Colon (tissue), 2 donors: Measurements from ENCODE around the gene HLA-C.
"Not testable (repeated sequence)": the region's sequence is repeated elsewhere in the genome, so short reads cannot be mapped to it uniquely, and the experiment has no call there.

Source experiments
- FAIRE-seq: peaks from 2 replicates; lab custom pipeline; 2012; peaks lifted over from hg19 to GRCh38; lab: Jason Lieb, UNC
- donor health status: control.
- donor health status: control.

Gene HLA-C

GRCh38 chr6:31270788-31271640 is 878 bp downstream of the HLA-C start:
- FAIRE-seq = no peak

- no peak for FAIRE-seq
Measured at GRCh38 chr6:31268836-31269235, 3.1 kb downstream of the HLA-C start.

- FAIRE-seq = no peak
Measured at GRCh38 chr6:31268369-31268765, 3.5 kb downstream of the HLA-C start.

DNA sequence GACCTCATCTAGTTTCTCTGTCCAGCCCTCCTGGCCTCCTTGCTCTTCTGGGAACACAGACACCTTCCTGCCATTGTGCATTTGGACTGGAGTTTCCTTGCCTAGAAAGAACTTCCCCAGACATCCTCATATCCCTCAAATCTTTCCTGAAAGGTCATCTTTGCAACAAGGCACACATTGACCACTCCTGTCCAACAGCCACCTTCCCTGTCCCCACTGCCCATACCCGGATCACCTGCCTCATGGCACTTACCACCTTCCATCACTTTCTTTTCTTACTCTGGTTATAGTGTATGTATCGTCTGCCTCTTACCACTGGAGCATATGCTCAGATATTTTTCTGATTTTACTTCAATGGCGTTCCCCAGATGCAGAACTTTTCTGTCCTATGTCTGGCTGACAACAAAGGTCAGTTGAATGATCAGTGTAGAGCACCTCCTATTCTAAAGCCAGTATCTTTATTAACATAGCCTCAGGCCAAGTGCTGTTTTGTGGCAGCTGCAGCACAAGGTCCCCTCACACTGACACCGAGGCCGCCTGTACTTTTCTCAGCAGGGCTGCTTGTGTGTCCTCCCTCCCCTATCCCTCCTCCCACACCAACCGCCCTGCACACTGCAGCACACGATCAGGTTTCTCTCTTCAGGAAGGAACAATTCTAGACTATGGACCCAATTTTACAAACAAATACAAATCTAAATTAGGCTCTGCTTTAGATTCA is 4.1 kb downstream of the HLA-C start:
- no peak for FAIRE-seq

DNA sequence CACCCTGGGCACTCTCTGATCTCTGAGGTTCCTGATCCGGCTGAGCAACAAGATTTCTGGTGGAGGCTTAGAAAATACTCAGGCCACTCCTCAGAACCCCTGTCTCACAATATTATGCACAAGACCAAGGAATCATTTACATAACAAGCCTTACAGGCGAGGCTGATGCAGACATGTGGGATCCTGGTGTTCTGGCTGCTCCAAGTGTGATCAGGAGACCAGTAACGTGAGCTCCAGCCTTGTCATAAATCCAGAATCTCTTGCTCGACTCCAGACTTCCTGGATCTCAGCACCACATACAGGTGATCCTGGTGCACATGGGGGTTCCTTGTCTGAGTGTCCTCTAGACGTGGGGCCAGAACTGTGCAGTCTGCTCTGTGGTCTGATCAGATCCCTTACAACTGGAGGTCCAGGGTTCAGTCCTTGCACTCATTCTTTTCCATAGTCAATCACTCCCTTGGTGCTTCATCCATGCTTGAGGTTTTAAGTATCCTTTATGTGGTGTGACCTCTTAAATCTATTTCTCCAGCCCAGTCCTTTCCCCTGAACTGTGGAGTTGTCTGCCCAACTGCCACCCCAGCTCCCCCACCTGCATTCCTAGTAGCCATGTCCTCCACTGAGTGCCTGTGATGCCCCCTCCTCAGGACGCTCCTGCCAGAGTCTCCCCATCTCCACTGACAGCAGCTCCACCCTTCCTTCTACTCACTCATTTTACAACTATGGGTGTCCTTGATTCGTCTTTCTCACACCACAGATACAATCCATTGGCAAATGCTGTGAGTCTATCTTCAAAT is 5.1 kb downstream of the HLA-C start:
- no peak for FAIRE-seq

DNA sequence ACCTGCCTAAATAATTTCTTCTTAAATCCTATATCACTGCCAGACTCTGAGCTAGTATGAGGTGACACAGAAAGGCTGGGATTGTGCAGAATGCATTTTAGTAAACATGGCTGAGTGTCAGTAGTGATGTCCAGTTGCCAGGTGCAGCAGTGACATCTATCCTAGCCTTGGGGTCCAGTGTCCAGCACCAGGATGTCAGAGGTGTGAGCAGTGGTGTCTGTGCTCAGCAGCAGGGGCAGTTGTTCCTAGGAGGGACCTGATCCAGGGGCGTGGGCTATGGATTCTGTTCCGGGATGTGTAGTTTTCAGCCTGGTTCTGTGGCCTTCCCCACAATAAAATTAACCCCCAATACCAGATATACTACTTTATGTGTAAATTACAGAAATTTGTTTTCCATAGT is 6.0 kb downstream of the HLA-C start:
- no peak for FAIRE-seq

DNA sequence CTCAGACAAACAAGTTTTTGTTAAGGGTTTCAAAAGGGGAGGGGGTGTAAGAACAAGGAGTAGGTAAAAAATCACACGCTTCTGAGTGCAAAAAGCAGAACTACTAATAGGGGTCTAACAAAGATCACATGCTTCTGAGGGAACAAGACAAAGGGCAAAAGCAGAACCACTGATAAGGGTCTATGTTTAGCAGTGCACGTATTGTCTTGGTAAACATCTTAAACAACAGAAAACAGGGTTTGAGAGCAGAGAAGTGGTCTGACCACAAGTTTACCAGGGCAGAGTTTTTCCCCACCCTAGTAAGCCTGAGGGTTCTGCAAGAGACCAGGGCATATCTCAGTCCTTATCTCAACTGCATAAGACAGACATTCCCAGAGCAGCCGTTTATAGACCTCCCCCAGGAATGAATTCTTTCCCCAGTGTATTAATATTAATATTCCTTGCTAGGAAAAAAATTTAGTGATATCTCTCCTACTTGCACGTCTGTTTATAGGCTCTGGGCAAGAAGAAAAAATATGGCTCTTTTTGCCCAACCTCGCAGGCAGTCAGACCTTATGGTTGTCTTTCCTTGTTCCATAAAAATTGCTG is 8.5 kb downstream of the HLA-C start:
- FAIRE-seq = not testable (repeated sequence)

- FAIRE-seq = not testable (repeated sequence)
Measured at GRCh38 chr6:31259995-31260394, 11.9 kb downstream of the HLA-C start.

- FAIRE-seq = no peak
Measured at GRCh38 chr6:31252625-31253024, 19.3 kb downstream of the HLA-C start.

GRCh38 chr6:31251261-31251660 is 20.6 kb downstream of the HLA-C start:
- no peak for FAIRE-seq

DNA sequence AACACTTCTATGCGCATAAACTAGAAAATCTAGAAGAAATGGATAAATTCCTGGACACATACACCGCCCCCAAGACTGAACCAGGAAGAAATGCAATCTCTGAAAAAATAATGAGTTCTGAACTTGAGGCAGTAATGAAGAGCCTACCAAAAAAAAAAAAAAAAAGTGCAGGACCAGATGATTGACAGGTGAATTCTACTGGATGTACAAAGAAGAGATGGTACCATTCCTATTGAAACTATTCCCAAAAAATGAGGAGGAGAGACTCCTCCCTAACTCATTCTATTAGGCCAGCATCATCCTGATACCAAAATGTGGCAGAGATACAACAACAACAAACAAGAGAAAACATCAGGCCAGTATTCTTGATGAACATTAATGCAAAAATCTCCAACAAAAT is 22.7 kb downstream of the HLA-C start:
- no peak for FAIRE-seq

GRCh38 chr6:31247813-31248212 is 24.1 kb downstream of the HLA-C start:
- FAIRE-seq = no peak

DNA sequence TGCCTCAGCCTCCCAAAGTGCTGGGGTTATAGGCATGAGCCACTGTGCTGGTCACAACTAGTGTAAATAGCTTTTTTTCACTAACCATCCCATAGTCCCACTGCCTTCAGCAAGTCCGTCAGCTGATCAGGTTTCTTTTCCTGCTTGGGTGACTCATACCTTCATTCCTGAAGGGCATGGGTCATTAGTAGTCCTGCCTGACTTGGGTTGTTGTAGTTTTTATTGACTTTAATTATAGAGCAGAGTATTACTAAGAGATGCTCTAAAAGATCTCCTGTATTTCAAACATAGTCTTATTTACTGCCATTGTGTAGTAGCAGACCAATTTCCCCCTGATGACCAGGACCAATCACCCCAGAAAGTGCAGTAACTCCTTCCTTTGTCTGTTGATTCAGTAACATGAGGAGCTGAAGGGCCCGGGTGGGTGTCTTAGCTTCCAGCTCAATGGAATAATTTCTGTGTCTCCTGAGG is 25.8 kb downstream of the HLA-C start:
- FAIRE-seq = no peak

DNA sequence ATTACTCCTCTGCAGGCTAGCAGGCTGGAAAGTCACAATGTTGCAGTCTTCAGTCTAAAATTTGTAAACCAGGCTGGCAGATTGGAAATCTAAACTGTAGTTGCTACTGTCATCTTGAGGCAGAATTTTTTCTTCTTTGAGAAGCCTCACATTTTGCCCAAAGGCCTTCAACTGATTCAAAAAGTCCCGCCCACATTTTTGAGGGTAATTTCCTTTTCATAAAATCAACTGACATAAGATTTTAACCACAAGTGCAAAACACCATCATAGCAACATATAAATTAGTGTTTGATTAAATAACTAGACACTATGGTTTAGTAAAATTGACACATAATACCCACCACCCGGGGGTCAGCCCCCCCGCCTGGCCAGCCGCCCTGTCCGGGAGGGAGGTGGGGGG is 28.4 kb downstream of the HLA-C start:
- FAIRE-seq = no peak

DNA sequence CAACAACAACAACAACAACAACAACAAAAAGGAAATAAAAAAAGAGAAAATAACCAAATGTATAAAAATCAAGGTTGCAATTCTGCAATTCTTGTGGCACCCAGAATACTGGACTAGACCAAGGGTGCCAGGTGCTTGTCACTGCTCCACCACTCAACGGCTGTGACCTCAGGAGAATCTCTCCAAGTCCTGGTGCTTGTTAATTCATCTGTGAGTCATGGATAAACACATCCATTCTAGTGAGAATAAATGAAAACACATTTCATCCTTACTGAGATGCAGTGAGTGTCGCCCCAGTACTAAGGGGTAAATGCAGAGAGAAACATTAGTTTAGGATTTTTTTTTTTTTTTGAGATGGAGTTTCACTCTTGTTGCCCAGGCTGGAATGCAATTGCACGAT is 32.0 kb downstream of the HLA-C start:
- no peak for FAIRE-seq

- FAIRE-seq = not testable (repeated sequence)
Measured at GRCh38 chr6:31234101-31234500, 37.8 kb downstream of the HLA-C start.

DNA sequence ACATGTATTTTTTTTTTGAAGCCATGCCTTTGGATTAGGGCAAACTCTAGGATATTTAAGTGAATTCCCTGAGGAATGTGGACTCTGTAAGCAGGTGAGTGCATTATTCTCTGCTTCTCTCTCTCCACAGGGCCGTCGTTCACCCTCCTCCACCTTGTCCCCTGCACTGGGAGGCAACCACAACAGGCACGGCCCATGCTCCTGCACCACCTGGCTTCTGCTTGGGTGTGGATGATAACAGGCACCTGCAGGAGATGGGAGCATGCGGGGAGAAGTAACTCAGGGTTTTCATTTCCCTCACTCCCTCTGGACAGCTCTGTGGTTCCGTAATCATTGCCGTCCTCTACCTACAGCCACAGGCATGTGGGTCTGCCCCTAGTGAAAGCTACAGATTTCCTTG is 43.4 kb downstream of the HLA-C start:
- no peak for FAIRE-seq

DNA sequence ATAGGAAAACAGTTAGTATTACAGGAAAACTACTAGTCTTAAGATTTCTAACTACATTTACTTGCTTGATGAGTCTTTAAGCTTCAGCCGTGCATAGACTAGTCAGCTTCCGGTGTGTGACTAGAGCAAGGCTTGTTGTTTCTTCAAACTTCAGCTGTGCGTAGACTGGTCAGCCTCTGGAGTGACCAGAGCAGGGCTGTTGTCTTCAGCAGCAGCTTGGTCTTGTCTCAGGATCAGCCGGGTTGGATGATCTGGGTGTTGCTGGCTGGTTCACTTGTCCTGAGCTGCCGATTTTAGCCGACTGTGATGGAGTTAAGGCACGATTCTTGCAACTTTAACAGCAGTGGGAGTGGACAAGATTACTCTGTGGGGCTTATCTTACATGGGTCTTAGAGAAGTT is 44.7 kb downstream of the HLA-C start:
- FAIRE-seq = no peak

DNA sequence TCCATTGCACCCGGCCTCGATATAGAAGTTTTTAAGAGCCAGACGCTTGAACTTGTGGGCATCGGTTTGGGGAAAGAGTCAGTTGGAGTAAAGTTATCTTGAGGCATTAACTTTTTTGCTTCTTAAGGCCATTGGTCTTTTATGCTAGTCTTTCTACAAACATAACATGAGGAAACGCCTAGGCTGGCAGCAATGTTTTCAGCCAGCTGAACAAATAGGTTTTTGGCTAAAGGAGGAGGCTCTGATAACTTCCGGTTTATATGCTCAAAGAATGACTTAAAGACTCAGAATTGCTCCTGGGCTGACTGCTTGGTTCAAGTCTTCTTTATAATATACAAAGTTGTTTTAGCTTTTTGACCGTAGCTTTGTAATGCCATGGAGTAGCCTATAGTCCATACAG is 46.2 kb downstream of the HLA-C start:
- no peak for FAIRE-seq

DNA sequence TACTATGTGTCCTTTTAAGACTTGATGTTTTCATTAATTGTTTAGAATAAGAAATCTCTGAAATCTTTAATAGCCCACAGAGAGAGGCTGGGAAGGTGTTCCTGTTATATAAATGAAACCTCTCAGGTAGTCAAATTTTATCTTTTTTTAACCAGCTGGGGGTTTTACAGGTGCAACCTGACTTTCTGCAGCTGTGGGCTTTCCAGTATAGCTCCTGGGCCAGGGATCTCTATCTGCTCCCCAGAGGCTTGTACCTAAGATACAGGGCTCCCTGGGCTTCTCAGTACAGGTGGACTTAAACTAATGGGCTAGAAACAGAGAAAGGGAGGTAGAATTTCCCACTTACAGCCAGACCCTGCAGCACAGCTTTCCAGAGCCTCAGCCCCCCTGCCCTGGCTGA is 49.4 kb downstream of the HLA-C start:
- no peak for FAIRE-seq
